GM19025 (cell line): ENCODE results near the gene NUMBL.

Experiments used
- ATAC-seq: cut with Tn5 transposase; IDR thresholded peaks from one replicate; pipeline ENCODE4 v1.9.1; 2021; ENCODE audit warnings: mild to moderate bottlenecking, low read depth, moderate library complexity; ENCODE audit not compliant: unreplicated experiment

Gene NUMBL

GRCh38 chr19:40716482-40717324, 26.3 kb upstream of the NUMBL start, which contains the start of the genes COQ8B and ITPKC:
Gene COQ8B, minus strand, starts transcription at chr19:40716886. Its CDS starts 2,254 bp downstream, at chr19:40714632.
Gene ITPKC, plus strand, starts transcription at chr19:40717112. Its CDS starts 24 bp downstream, at chr19:40717136.
- peak; percentile 70 for ATAC-seq

GRCh38 chr19:40716031-40716481, 25.6 kb upstream of the NUMBL start:
- no peak for ATAC-seq

DNA sequence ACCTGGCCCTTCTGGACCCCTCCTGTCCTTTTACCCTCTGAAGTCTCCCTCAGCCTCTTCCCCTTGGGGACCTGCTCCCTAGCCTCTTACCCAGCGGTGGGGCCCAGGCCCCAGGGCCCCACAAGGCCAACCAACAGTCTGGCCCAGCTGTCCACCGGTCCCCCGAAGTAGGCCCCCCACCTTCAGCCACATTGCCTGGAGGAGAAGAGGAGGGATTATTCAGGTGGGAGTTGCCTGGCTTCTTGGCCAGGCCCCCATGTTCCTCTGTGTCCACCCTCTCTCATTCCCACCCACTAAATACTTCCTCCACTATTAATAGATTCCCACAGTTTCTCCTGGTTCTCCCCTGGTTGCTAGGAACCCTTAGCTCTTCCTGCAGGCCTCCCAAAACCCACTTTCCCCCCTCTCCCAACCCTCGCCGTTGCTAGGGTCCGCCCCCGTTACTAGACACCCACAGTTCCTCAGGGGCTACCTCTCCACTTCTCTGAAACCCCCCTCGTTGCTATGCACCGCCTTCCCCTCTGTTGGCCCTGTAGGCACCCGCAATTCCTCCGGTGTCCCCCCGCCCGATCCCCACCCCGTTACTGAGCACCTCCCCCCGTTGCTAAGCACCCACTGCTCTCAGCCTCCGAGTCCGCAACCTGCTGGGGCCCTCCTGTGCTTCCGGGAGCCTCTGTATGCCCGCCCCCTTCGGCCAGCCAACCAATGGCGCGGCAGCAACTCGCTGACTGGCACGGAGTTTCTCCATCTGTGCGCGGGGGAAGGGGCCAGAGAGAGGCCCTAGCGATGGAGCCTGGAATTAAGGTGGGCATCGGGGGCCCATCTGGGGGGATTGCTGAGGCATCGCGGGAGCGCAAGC, 24.2 kb upstream of the NUMBL start:
- peak; percentile 55 for ATAC-seq

DNA sequence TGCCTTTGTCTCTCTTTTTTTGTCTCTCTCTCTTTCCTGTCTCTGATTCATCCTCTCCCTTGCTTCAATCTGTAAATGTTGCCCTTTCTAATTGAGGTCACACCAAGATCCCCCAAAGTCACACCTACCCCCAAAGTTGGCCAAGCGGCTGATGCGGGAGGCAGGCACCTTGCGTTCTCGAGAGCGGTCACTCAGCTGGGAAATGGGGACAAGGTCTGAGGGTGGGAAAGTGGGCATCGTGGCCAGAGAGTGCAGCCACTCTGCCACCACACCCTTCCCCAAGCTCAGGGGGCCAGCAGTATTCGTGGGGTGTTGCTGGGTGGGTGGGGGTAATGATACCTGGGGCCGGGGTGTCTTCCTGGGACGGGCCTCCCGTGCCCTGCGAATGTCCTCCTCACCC, 23.5 kb upstream of the NUMBL start:
- no peak for ATAC-seq

DNA sequence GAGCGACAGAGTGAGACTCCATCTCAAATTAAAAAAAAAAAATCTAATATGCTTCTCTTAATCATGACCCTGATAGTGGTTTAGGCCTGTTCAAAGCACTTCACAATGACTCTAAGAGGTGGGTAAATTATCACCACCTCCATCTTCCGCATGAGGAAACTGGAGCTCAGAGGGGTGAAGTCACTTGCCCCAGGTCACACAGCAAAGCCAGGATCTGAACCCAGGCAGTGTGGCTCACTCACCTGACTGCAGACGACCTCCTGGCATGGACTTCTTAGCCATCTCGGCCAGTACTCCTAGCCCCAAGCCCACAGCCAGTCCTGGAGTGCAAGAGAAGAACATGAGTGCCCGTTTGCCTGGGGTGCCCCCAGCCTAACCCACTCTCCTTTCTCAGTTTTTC, 19.4 kb upstream of the NUMBL start:
- no peak for ATAC-seq

DNA sequence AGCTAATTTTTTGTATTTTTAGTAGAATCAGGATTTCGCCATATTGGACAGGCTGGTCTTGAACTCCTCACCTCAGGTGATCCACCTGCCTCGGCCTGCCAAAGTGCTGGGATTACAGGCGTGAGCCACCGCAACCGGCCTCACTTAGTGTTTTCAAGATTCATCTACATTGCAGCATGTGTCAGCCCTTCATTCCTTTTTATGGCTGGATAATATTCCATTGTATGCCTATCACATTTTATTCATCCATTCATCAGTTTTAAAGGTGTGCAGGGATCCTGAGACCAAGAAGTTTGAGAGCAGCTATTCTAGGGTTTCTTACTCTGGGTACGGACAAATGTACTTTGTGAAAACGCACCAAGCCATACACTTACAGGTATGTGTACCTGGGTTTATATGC, 17.2 kb upstream of the NUMBL start:
- ATAC-seq: no peak

DNA sequence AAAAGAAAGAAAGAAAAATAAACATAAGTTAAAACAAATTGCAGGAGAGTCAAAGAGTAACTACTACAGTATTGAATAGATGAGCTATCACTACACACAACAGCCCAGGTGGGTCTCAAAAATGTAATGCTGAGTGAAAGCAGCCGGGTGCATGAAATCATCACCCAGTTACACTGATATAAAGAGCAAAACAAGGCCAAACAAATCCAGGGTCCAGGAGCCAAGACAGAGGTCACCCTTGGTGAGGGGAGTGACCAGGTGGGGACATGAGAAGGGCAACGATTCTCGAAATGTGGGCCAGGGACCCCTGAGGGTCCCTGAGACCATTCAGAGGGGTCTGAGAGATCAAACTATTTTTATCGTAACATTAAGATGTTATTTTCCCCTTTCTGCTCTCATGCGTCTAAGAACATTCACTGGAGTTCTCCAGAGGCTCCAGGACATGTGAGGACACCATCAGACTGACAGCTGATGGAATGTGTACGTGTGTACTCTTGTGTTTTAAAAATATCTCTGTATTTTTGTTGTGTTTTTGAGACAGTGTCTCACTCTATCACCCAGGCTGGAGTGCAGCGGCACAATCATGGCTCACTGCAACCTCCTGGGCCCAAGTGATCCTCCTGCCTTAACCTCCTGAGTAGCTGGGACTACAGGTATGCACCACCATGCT, 15.6 kb upstream of the NUMBL start:
- ATAC-seq: no peak

- ATAC-seq: no peak
These were observed 14.9 kb upstream of the NUMBL start for GRCh38 chr19:40705362-40705651.

DNA sequence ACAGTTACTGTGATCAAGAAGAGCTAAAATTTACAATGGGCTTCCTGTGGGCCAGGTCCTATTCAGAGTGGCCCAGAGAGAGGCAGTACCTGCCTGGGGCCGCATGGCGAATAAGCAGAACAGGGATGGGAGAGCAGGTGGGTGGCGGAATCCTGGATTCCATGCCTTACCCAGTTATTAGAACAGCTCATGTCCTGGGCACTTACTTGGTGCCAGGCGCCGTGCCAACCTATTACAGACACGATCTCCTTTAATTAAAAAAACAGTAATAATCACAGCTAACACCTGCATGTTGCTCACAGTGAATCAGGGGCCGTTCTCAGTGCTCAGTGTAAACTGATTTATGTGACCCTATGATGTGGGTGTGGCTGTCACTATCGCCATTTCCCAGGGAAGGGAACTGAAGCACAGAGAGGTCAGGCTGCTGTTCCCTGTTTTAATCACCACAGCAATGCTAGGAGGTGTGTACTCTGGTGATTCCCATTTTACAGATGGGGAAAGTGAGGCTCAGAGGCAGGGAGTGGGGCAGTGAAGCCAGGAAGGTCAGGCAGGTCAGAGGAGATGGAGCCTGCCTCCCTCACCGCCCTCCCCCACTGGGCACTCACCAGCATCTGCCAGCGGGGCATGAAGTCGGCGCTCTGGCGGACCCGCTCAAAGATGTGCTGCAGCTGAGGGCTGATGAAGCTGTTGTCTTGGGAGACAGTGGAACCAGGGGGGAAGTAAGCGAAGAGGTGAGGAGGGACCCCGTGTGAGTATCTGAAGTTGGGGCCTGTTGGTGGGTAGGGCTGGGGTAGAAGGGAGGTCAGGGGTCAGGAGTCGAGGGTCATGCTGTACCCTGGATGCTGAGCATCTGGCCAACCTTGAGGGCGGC, 14.3 kb upstream of the NUMBL start:
- ATAC-seq: no peak

GRCh38 chr19:40703029-40703755, 12.7 kb upstream of the NUMBL start:
- no peak for ATAC-seq

GRCh38 chr19:40702337-40703012, 12.0 kb upstream of the NUMBL start:
- ATAC-seq: no peak

DNA sequence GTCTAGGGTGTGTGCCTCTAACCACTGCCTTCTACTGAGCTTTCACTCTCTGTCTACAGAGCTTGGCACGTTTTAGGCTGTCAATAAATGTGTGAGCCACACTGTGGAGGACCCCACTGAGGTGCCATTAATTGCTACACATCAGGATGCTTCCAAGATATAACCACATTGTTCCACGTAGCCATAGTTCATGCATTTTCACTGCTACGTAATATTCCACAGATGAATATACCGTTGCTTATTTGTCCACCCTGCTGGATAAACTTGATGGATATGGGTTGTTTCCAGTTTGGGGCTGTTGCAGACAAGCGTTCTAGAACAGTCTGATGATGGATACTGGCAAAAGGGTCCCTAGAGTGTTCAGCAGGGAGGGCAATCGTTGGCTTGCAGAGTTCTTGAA, 11.3 kb upstream of the NUMBL start:
- no peak for ATAC-seq

DNA sequence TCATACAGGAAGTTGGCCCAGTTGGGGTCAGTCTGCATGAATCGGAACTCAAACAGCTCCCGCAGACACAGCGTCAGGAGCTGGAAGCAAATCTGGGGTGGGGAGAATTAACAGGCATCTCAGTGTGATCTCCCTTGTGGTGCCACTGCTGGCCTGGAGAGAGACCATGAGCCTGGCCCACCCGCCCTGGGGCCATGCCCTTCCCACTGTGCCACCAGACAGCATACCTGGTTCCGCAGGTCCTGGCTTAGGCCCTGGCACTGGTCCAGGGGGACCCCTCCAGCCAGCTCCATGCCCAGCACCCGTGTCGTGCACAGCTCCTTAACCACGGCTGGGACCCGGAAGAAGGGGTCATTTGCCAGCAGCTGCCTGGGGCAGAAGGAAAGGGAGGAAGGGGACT, 9.6 kb upstream of the NUMBL start:
- no peak for ATAC-seq

DNA sequence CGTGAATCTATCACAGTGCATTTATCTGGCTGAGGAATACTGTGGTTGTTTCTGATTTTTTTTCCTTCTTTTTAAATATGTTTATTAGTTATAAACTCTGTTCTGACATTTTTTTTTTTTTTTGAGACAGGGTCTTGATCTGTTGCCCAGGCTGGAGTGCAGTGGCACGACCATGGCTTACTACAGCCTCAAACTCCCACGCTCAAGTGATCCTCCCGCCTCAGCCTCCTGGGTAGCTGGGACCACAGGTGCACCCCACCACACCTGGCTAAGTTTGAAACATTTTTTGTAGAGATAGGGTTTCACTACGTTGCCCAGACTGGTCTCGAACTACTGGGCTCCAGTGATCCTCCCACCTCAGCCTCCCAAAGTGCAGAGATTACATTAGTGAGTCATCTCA, 6.6 kb upstream of the NUMBL start:
- ATAC-seq: no peak

- no peak for ATAC-seq
These were observed 5.4 kb upstream of the NUMBL start for GRCh38 chr19:40695881-40696280.

DNA sequence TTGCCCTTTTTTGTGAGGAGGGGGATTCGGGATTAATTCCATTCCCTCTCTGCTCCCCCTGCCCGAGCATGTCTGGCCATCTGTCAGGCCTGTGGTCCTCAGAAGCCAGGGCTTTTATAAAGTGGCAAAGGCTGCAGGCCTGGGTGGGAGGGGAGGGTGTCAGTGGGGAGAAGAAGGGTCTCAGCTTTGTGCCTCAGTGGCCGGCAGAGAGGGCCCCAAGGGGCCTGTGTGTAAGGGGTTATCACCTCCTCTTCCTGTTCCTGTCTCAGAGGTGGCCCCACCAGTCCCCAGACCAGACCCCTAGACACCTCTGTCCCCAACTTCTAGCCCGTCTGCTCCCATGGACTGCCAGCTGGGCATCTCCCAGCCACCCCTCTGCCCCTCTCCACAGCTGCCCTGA, 3.4 kb upstream of the NUMBL start:
- no peak for ATAC-seq

GRCh38 chr19:40693150-40693788, 2.8 kb upstream of the NUMBL start:
- no peak for ATAC-seq

DNA sequence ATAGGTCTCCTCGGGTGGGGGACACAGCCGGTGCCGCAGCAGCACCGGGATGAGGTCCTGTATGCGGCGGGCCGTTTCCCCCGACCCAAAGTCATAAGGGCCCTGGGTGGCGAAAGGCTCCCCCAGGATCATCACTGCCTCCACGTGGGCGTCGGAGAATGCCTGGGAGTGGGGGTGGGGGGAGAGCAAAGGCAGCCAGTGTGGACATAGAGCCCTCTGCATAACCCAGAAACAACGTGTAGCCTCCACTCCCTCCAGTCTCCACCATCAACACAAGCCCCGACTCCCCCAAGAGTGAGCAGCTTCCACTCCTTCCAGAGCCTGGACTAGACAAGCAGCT, 1.7 kb upstream of the NUMBL start:
- ATAC-seq: no peak
